ENCODE measurements around the gene ZC2HC1C.

GRCh38 chr14:75063491-75064204, 5.8 kb upstream of the ZC2HC1C start, which contains the start of gene ACYP1:
- TF ChIP-seq EZH2 (IDR thresholded peaks at IDR 0.05; ENCODE audit: borderline replicate concordance, insufficient read depth, low read length, poor library complexity, severe bottlenecking): no peak
- TF ChIP-seq RAD21 (conservative IDR thresholded peaks at IDR 0.05): no peak
